Activated T-cell treated with anti-CD3 and anti-CD28 coated beads for 4 hours (primary cell): ENCODE measurements around the gene BAX.

ENCODE experiments used
- DNase-seq: peaks from one replicate; pipeline ENCODE4 v3.0.0-alpha.2; 2020

The BAX gene

GRCh38 chr19:48963371-48964204 lies 8.9 kb downstream of the BAX start:
- peak; percentile 54 for DNase-seq

- DNase-seq, result no peak
Observed at GRCh38 chr19:48964205-48965039, 9.7 kb downstream of the BAX start.

- peak; percentile 68 for DNase-seq
Observed at GRCh38 chr19:48965040-48965805, 10.5 kb downstream of the BAX start, which contains the start of gene FTL. Gene FTL (plus strand): TSS chr19:48965309. CDS start chr19:48965508, 199 bp downstream.

DNA sequence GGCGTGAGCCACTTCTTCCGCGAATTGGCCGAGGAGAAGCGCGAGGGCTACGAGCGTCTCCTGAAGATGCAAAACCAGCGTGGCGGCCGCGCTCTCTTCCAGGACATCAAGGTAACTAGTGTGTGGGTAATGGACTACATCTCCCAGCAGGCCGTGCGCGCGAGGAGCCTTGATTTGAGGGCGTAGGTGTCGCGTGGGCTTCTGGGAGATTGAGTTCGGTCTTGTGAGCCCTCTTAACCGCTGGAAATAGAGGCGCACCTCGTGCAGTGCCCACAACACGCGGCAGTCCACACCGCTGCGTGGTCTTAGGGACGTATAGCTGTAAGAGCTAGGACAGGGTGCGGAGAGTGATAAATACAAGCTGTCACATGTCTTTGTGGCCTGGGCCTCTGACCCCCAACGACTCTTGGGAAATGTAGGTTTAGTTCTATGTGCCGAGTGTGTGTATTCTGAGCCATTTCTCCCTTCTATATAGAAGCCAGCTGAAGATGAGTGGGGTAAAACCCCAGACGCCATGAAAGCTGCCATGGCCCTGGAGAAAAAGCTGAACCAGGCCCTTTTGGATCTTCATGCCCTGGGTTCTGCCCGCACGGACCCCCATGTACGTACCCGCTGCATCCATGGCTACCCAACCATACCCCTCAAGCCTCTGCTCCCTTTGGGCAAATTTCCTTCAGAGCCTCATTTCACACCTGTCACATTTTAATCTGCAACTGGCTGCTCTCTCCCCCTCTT lies 11.3 kb downstream of the BAX start:
- DNase-seq, result peak; percentile 87

DNA sequence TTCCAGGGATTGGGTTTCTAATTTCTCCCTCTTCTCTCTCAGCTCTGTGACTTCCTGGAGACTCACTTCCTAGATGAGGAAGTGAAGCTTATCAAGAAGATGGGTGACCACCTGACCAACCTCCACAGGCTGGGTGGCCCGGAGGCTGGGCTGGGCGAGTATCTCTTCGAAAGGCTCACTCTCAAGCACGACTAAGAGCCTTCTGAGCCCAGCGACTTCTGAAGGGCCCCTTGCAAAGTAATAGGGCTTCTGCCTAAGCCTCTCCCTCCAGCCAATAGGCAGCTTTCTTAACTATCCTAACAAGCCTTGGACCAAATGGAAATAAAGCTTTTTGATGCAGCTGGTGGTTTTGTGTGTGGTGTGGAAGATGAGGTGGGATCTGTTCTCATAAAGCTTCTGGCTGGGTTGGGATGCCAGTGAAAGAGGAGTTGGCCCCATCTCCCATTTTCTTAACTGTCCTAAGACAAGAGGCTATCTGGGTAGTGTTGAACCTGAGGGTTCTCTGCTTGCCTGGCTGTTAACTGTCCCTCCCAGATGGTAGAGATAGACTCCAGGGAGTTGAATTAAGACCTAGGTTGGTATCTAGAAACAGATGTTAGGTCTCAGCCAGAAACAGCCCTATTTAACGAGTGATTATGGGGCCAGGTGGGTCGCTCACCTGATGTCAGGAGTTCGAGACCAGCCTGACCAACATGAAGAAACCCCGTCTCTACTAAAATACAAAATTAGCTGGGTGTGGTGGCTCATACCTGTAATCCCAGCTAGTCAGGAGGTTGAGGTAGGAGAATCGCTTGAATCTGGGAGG lies 12.1 kb downstream of the BAX start:
- no peak for DNase-seq

- no peak for DNase-seq
Observed at GRCh38 chr19:48967346-48968178, 12.9 kb downstream of the BAX start.

- DNase-seq, result no peak
Observed at GRCh38 chr19:48968179-48968661, 13.5 kb downstream of the BAX start.

GRCh38 chr19:48968813-48969218 lies 14.1 kb downstream of the BAX start:
- no peak for DNase-seq

- no peak for DNase-seq
Observed at GRCh38 chr19:48969276-48970138, 14.8 kb downstream of the BAX start.

- DNase-seq, result no peak
Observed at GRCh38 chr19:48970139-48970766, 15.6 kb downstream of the BAX start.

GRCh38 chr19:48970923-48971395 lies 16.3 kb downstream of the BAX start:
- DNase-seq, result peak; percentile 77

DNA sequence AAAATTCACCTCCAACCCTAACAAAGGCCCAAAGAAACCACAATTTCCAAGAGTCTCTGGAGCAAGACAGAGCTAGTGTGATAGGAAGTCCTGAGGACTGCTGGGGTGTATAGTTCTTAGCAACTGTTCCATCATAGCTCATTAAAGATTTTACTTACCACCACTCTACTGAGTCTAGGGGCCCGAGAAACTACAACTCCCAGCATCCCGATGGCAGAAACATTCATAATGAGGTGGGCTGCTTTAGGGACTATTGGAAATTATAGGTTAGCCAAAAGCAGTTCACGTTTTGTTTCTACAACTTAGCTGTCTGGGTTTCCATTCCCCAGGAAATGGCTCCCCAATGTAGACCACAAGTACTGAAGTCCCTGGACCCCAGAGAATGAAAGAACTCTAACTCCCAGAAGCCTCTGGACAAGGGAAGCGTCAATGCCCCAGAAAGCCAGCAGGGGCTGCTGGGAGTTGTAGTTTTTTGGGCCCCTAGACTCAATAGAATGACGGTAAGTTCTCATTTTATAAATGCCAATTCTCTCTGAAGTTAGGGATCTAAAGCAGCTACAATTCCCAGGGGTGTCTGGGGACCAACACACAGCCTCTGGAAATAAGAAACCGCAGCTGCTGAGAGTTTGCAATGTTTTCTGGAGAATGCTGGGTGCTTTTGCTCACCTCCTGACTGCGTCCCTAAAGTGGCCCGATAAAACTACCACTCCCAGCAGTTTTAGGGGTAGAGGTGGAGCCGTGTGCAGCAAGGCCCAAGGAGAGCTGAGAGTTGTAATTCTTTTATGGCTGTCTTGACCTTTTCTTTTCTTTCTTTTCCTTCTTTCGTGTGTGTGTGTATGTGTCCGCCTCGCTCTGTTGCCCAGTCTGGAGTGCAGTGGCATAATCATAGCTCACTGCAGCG lies 21.5 kb downstream of the BAX start:
- DNase-seq, result no peak

GRCh38 chr19:48977061-48977460 lies 22.4 kb downstream of the BAX start:
- DNase-seq, result no peak

- DNase-seq, result no peak
Observed at GRCh38 chr19:48982280-48982679, 27.6 kb downstream of the BAX start.

- DNase-seq, result no peak
Observed at GRCh38 chr19:48985711-48986110, 31.0 kb downstream of the BAX start.

- DNase-seq, result no peak
Observed at GRCh38 chr19:48986211-48986610, 31.5 kb downstream of the BAX start.

- DNase-seq, result no peak
Observed at GRCh38 chr19:48987323-48987722, 32.6 kb downstream of the BAX start.

GRCh38 chr19:48988286-48988685 lies 33.6 kb downstream of the BAX start:
- no peak for DNase-seq
